GM18507 (cell line): ENCODE data around the gene ANKRD44.

Experiments used
- DNase-seq: peaks from one replicate; pipeline ENCODE4 v3.0.0; 2011; ENCODE audit warnings: low read depth; ENCODE audit not compliant: insufficient read length; ENCODE audit errors: extremely low spot score
- FAIRE-seq: peaks from 2 replicates; lab custom pipeline; 2011; peaks lifted over from hg19 to GRCh38; lab: Jason Lieb, UNC

ANKRD44 gene

GRCh38 chr2:196990092-196990491, 320.5 kb downstream of the ANKRD44 start:
- DNase-seq, result no peak
- FAIRE-seq, result no peak

GRCh38 chr2:196989496-196989895, 321.1 kb downstream of the ANKRD44 start:
- DNase-seq, result no peak
- no peak for FAIRE-seq

GRCh38 chr2:196988639-196989038, 321.9 kb downstream of the ANKRD44 start:
- no peak for DNase-seq
- no peak for FAIRE-seq

- DNase-seq, result no peak
- FAIRE-seq, result peak; percentile 26
Measured at GRCh38 chr2:196987649-196988364, 322.8 kb downstream of the ANKRD44 start.

GRCh38 chr2:196987298-196987648, 323.3 kb downstream of the ANKRD44 start:
- DNase-seq (no peak), FAIRE-seq (no peak)

GRCh38 chr2:196985511-196986183, 324.9 kb downstream of the ANKRD44 start:
- no peak for DNase-seq
- FAIRE-seq, result no peak

GRCh38 chr2:196984903-196985302, 325.7 kb downstream of the ANKRD44 start:
- FAIRE-seq, result no peak
- no peak for DNase-seq

GRCh38 chr2:196983934-196984333, 326.6 kb downstream of the ANKRD44 start:
- no peak for DNase-seq

GRCh38 chr2:196980473-196980872, 330.1 kb downstream of the ANKRD44 start:
- FAIRE-seq, result no peak
- DNase-seq, result no peak

More at GRCh38 chr2:196983934-196984333, 326.6 kb downstream of the ANKRD44 start:
- no peak for FAIRE-seq

- FAIRE-seq, result no peak
- no peak for DNase-seq
Measured at GRCh38 chr2:196980001-196980400, 330.6 kb downstream of the ANKRD44 start.

- FAIRE-seq, result no peak
- DNase-seq, result no peak
Measured at GRCh38 chr2:196977507-196977906, 333.1 kb downstream of the ANKRD44 start.

GRCh38 chr2:196974970-196975369, 335.6 kb downstream of the ANKRD44 start:
- FAIRE-seq (no peak), DNase-seq (no peak)

GRCh38 chr2:196971574-196972279, 338.9 kb downstream of the ANKRD44 start:
- DNase-seq, result no peak
- no peak for FAIRE-seq

GRCh38 chr2:196970099-196970498, 340.5 kb downstream of the ANKRD44 start:
- FAIRE-seq (peak; percentile 57), DNase-seq (no peak)

- FAIRE-seq, result no peak
- no peak for DNase-seq
Measured at GRCh38 chr2:196968516-196968915, 342.1 kb downstream of the ANKRD44 start.

- no peak for FAIRE-seq
- no peak for DNase-seq
Measured at GRCh38 chr2:196967775-196968174, 342.8 kb downstream of the ANKRD44 start.

- FAIRE-seq (no peak), DNase-seq (no peak)
Measured at GRCh38 chr2:196967116-196967515, 343.5 kb downstream of the ANKRD44 start.

GRCh38 chr2:196966061-196966460, 344.5 kb downstream of the ANKRD44 start:
- no peak for DNase-seq
- FAIRE-seq, result no peak

GRCh38 chr2:196965651-196966050, 344.9 kb downstream of the ANKRD44 start:
- FAIRE-seq, result no peak
- no peak for DNase-seq

GRCh38 chr2:196963961-196964360, 346.6 kb downstream of the ANKRD44 start:
- FAIRE-seq, result no peak

GRCh38 chr2:196963043-196963442, 347.5 kb downstream of the ANKRD44 start:
- FAIRE-seq, result no peak

More at GRCh38 chr2:196963961-196964360, 346.6 kb downstream of the ANKRD44 start:
- DNase-seq, result no peak

More at GRCh38 chr2:196963043-196963442, 347.5 kb downstream of the ANKRD44 start:
- DNase-seq, result no peak
